Measurements from ENCODE around the gene PGM5.
"Not testable (repeated sequence)": the region's sequence is repeated elsewhere in the genome, so short reads cannot be mapped to it uniquely, and the experiment has no call there.

Gene PGM5

GRCh38 chr9:68356380-68357118 lies at the start of gene PGM5:
Gene PGM5 (plus strand): TSS chr9:68356611. CDS start chr9:68357128, 517 bp downstream.
- H3K9me3 Mint-ChIP-seq; H3K36me3 Mint-ChIP-seq (ENCODE audit: low read depth); H3K27ac Mint-ChIP-seq; H3K4me1 Mint-ChIP-seq (ENCODE audit: low read depth): not testable (repeated sequence)
- H3K4me3 Mint-ChIP-seq, result peak within 1 kb of the TSS; percentile 69
- H3K27me3 Mint-ChIP-seq, result peaks cover 25% of the 10 kb centered on the region

- H3K9me3 Mint-ChIP-seq; H3K27me3 Mint-ChIP-seq; H3K27ac Mint-ChIP-seq; H3K4me3 Mint-ChIP-seq; H3K36me3 Mint-ChIP-seq (ENCODE audit: low read depth); H3K4me1 Mint-ChIP-seq (ENCODE audit: low read depth): not testable (repeated sequence)
Observed at GRCh38 chr9:68307127-68307526, 49.3 kb upstream of the PGM5 start.

GRCh38 chr9:68307654-68308053 lies 48.8 kb upstream of the PGM5 start:
- H3K9me3 Mint-ChIP-seq; H3K27ac Mint-ChIP-seq; H3K27me3 Mint-ChIP-seq; H3K4me1 Mint-ChIP-seq (ENCODE audit: low read depth); H3K4me3 Mint-ChIP-seq; H3K36me3 Mint-ChIP-seq (ENCODE audit: low read depth): not testable (repeated sequence)

GRCh38 chr9:68311208-68311607 lies 45.2 kb upstream of the PGM5 start:
- not testable (repeated sequence) for H3K9me3 Mint-ChIP-seq; H3K27me3 Mint-ChIP-seq; H3K4me3 Mint-ChIP-seq; H3K4me1 Mint-ChIP-seq (ENCODE audit: low read depth); H3K36me3 Mint-ChIP-seq (ENCODE audit: low read depth); H3K27ac Mint-ChIP-seq

GRCh38 chr9:68318209-68318608 lies 38.2 kb upstream of the PGM5 start:
- not testable (repeated sequence) for H3K4me1 Mint-ChIP-seq (ENCODE audit: low read depth); H3K4me3 Mint-ChIP-seq; H3K36me3 Mint-ChIP-seq (ENCODE audit: low read depth); H3K27ac Mint-ChIP-seq; H3K9me3 Mint-ChIP-seq; H3K27me3 Mint-ChIP-seq

GRCh38 chr9:68323749-68324148 lies 32.7 kb upstream of the PGM5 start:
- H3K27ac Mint-ChIP-seq; H3K36me3 Mint-ChIP-seq (ENCODE audit: low read depth); H3K9me3 Mint-ChIP-seq; H3K4me1 Mint-ChIP-seq (ENCODE audit: low read depth); H3K27me3 Mint-ChIP-seq; H3K4me3 Mint-ChIP-seq: not testable (repeated sequence)

- not testable (repeated sequence) for H3K4me1 Mint-ChIP-seq (ENCODE audit: low read depth); H3K27ac Mint-ChIP-seq; H3K4me3 Mint-ChIP-seq; H3K36me3 Mint-ChIP-seq (ENCODE audit: low read depth); H3K9me3 Mint-ChIP-seq; H3K27me3 Mint-ChIP-seq
Observed at GRCh38 chr9:68324518-68324917, 31.9 kb upstream of the PGM5 start.

GRCh38 chr9:68329106-68329505 lies 27.3 kb upstream of the PGM5 start:
- H3K36me3 Mint-ChIP-seq (ENCODE audit: low read depth); H3K9me3 Mint-ChIP-seq; H3K27ac Mint-ChIP-seq; H3K27me3 Mint-ChIP-seq; H3K4me3 Mint-ChIP-seq; H3K4me1 Mint-ChIP-seq (ENCODE audit: low read depth): not testable (repeated sequence)

GRCh38 chr9:68330531-68331173 lies 25.8 kb upstream of the PGM5 start:
- not testable (repeated sequence) for H3K27me3 Mint-ChIP-seq; H3K36me3 Mint-ChIP-seq (ENCODE audit: low read depth); H3K27ac Mint-ChIP-seq; H3K9me3 Mint-ChIP-seq; H3K4me1 Mint-ChIP-seq (ENCODE audit: low read depth); H3K4me3 Mint-ChIP-seq

- not testable (repeated sequence) for H3K27me3 Mint-ChIP-seq, H3K9me3 Mint-ChIP-seq
Observed at GRCh38 chr9:68332122-68332521, 24.3 kb upstream of the PGM5 start.

GRCh38 chr9:68335935-68336334 lies 20.5 kb upstream of the PGM5 start:
- H3K4me1 Mint-ChIP-seq (ENCODE audit: low read depth); H3K27ac Mint-ChIP-seq; H3K4me3 Mint-ChIP-seq; H3K36me3 Mint-ChIP-seq (ENCODE audit: low read depth); H3K9me3 Mint-ChIP-seq; H3K27me3 Mint-ChIP-seq: not testable (repeated sequence)

More at GRCh38 chr9:68332122-68332521, 24.3 kb upstream of the PGM5 start:
- H3K4me3 Mint-ChIP-seq; H3K36me3 Mint-ChIP-seq (ENCODE audit: low read depth); H3K27ac Mint-ChIP-seq; H3K4me1 Mint-ChIP-seq (ENCODE audit: low read depth): not testable (repeated sequence)

GRCh38 chr9:68336639-68337339 lies 19.6 kb upstream of the PGM5 start:
- H3K9me3 Mint-ChIP-seq; H3K4me1 Mint-ChIP-seq (ENCODE audit: low read depth); H3K27ac Mint-ChIP-seq; H3K36me3 Mint-ChIP-seq (ENCODE audit: low read depth); H3K27me3 Mint-ChIP-seq; H3K4me3 Mint-ChIP-seq: not testable (repeated sequence)

- not testable (repeated sequence) for H3K4me3 Mint-ChIP-seq; H3K27ac Mint-ChIP-seq; H3K9me3 Mint-ChIP-seq; H3K4me1 Mint-ChIP-seq (ENCODE audit: low read depth); H3K27me3 Mint-ChIP-seq; H3K36me3 Mint-ChIP-seq (ENCODE audit: low read depth)
Observed at GRCh38 chr9:68338000-68338399, 18.4 kb upstream of the PGM5 start.

GRCh38 chr9:68342265-68343025 lies 14.0 kb upstream of the PGM5 start:
- H3K4me1 Mint-ChIP-seq (ENCODE audit: low read depth); H3K4me3 Mint-ChIP-seq; H3K27me3 Mint-ChIP-seq; H3K36me3 Mint-ChIP-seq (ENCODE audit: low read depth); H3K9me3 Mint-ChIP-seq; H3K27ac Mint-ChIP-seq: not testable (repeated sequence)

- not testable (repeated sequence) for H3K36me3 Mint-ChIP-seq (ENCODE audit: low read depth); H3K27me3 Mint-ChIP-seq; H3K9me3 Mint-ChIP-seq; H3K4me3 Mint-ChIP-seq; H3K27ac Mint-ChIP-seq; H3K4me1 Mint-ChIP-seq (ENCODE audit: low read depth)
Observed at GRCh38 chr9:68343242-68343641, 13.2 kb upstream of the PGM5 start.

All from stimulated activated naive CD8-positive, alpha-beta T cell treated with anti-CD3 and anti-CD28 coated beads, Interleukin-15, Interleukin-2, amounts not matched to agents 100 ng/mL and 50 ng/mL, for 24 hours (primary cell).